GM12891 (cell line): ENCODE results near the gene COMMD1.

Source experiments
- POLR2A ChIP-seq: IDR thresholded peaks from 2 replicates; pipeline ENCODE4 v1.6.1; 2011; ENCODE audit warnings: low read depth, low read length, control low read depth
- POLR2AphosphoS5 ChIP-seq: IDR thresholded peaks from 2 replicates; pipeline ENCODE4 v1.6.1; 2011; ENCODE audit warnings: low read depth, low read length, control low read depth

- TF ChIP-seq POLR2AphosphoS5 (no peak), POLR2A (no peak)
Observed at GRCh38 chr2:62054029-62054791, 148.7 kb downstream of the COMMD1 start.
